Left ventricle myocardium inferior (tissue), 1 donor: ENCODE results near the gene CCBE1. TPM values are rescaled to one million over a fixed set of nuclear protein-coding genes. Genes with fewer than 3 reads are reported as not detected.

Experiments
- DNase-seq: peaks from one replicate; pipeline ENCODE4 v3.0.0-alpha.2; 2020
- H3K27ac ChIP-seq: fragments of 200-600 bp; replicated peaks from 2 replicates; pipeline ENCODE4 v1.8.0; 2021
- H3K27me3 ChIP-seq: fragments of 200-600 bp; 2 replicates; pipeline ENCODE4 v1.8.0; 2021; ENCODE audit warnings: low read depth
- H3K36me3 ChIP-seq: fragments of 200-600 bp; 2 replicates; pipeline ENCODE4 v1.8.0; 2021
- H3K4me1 ChIP-seq: fragments of 200-600 bp; 2 replicates; pipeline ENCODE4 v1.8.0; 2021
- H3K4me3 ChIP-seq: fragments of 200-600 bp; 2 replicates; pipeline ENCODE4 v1.8.0; 2021; ENCODE audit warnings: mild to moderate bottlenecking, moderate library complexity
- H3K9me3 ChIP-seq: fragments of 200-600 bp; replicated peaks from 2 replicates; pipeline ENCODE4 v1.8.0; 2021
- intact Hi-C: fragments of 100-400 bp; cut with micrococcal nuclease; formaldehyde crosslinking; loops from one replicate; pipeline ENCODE4 v1.11.0; 2022
- total RNA-seq: library from RNA; stranded (reverse); fragmentation: NEBNext Ultra II Directional; extraction: Animal tissue kit (Norgen Biotek cat#: 25700); gene quantifications from one replicate; pipeline ENCODE4 v1.2.1, GENCODE V29; 2021
- TF ChIP-seq, protein P1 (sequence below): fragments of 200-600 bp; IDR thresholded peaks from 2 replicates; pipeline ENCODE4 v1.8.0; 2021; ENCODE audit warnings: antibody characterized with exemption, mild to moderate bottlenecking, borderline replicate concordance
- donor health status: DM: no; HTN: yes; CAD: no; lungs with severe emphysema.

Gene CCBE1
- total RNA-seq, 1 donor from 2014 or later = 3.2 TPM

DNA sequence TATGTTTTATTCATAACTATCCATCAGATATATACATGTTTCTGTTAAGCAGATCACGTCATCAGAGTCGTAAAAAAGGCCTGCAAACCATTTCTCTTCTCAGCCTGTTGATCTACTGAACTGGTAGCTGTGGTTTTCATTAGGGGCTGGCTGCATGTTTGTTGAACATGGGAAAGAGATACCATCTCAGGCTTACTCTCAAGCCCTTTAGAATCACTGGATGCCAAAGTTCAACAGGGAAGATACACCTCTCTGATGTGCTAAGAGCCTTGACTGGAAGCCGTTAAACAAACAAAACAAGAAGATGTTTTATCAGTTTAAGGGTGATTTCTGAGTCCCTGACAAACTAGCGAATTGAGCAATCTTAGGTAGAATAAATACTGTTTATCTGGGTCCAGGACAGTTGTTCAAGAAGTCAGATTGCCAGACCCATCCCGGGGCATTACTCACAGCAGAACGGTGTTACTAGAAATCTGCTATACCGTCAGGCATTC is 243.7 kb downstream of the CCBE1 start:
- intact Hi-C loops = loop anchor here (10.0 kb wide), 1 partner anchor 241 kb away; the partner anchor contains the start of gene CCBE1
- H3K4me1 ChIP-seq = peaks cover 8% of the 10 kb centered on the region
- H3K27ac ChIP-seq = no peak overlapping the region
- H3K4me3 ChIP-seq = no peak overlapping the region
- H3K27me3 ChIP-seq = no peaks in the 10 kb centered on the region
- no peaks in the 10 kb centered on the region for H3K9me3 ChIP-seq
- DNase-seq = no peak
- no peaks in the 10 kb centered on the region for H3K36me3 ChIP-seq
- TF ChIP-seq, protein P1, sequence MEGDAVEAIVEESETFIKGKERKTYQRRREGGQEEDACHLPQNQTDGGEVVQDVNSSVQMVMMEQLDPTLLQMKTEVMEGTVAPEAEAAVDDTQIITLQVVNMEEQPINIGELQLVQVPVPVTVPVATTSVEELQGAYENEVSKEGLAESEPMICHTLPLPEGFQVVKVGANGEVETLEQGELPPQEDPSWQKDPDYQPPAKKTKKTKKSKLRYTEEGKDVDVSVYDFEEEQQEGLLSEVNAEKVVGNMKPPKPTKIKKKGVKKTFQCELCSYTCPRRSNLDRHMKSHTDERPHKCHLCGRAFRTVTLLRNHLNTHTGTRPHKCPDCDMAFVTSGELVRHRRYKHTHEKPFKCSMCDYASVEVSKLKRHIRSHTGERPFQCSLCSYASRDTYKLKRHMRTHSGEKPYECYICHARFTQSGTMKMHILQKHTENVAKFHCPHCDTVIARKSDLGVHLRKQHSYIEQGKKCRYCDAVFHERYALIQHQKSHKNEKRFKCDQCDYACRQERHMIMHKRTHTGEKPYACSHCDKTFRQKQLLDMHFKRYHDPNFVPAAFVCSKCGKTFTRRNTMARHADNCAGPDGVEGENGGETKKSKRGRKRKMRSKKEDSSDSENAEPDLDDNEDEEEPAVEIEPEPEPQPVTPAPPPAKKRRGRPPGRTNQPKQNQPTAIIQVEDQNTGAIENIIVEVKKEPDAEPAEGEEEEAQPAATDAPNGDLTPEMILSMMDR = no peak

DNA sequence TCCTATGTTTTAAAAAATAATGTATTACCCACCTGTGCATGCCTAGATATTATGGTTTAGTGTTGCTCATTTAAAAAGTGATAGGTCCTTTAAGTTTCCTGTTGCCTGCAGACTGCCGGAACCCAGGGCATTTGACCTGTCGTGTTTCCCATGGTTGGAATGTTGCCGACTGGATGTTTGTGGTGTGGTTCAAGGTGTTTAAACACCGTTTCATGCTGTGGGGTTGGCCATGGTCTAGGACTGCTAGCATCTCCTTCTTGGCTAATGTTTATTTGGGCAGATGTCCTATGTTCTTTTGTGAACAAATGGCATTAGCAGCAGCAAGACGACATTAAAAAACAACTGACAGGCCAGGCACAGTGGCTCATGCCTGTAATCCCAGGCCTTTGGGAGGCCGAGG is 245.3 kb downstream of the CCBE1 start:
- Histone ChIP-seq H3K36me3 (no peaks in the 10 kb centered on the region), H3K27me3 (no peaks in the 10 kb centered on the region), H3K4me1 (peaks cover 8% of the 10 kb centered on the region), H3K9me3 (no peaks in the 10 kb centered on the region), H3K4me3 (no peak overlapping the region), H3K27ac (no peak overlapping the region)
- intact Hi-C loops = loop anchor here (10.0 kb wide), 1 partner anchor 243 kb away; the partner anchor contains the start of gene CCBE1
- DNase-seq = no peak
- TF ChIP-seq, protein P1 = no peak

DNA sequence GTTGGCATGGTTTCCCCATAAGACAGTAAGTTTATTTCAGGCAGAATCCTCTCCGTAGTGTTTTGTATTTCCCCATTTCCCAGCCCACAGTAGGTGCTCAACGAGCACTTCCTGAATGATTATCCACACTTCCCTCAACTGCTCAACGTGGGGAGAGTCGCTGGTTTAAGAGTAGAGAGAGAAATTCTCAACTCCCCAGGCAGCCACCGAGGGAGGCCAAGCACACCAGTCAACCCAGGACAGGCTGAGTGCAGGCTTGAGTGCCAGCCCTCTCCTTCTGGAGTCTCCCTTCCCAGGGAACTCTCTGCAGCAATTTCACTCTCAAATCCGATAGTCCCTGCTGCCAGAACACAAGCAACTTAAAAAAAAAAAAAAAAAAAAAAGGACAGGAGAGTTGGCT is 246.2 kb downstream of the CCBE1 start:
- TF ChIP-seq, protein P1 = no peak
- Histone ChIP-seq H3K9me3 (no peaks in the 10 kb centered on the region), H3K36me3 (no peaks in the 10 kb centered on the region), H3K27me3 (no peaks in the 10 kb centered on the region), H3K4me1 (peaks cover 8% of the 10 kb centered on the region), H3K27ac (no peak overlapping the region), H3K4me3 (no peak overlapping the region)
- intact Hi-C loops = loop anchor here (10.0 kb wide), 1 partner anchor 244 kb away; the partner anchor contains the start of gene CCBE1
- no peak for DNase-seq

DNA sequence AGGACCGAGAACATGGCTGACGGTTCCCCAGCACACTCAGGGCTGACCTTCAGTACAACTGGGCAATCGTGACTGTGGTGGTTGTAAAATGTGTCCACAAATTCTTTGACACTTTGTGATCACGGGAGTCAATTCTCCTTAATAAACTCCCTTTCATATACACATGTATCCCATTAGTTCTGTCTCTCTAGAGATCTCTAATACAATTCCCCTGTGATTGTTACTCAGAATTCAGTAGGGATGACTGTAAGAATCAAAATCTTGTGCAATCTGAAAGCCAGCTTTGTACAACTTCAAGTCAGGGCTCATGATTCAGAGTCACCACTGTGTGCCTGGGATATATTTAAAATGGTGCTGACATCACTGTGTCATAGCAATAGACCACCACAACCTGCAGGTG is 248.7 kb downstream of the CCBE1 start:
- no peak overlapping the region for H3K4me3 ChIP-seq
- TF ChIP-seq, protein P1 = no peak
- no peaks in the 10 kb centered on the region for H3K27me3 ChIP-seq
- DNase-seq = no peak
- intact Hi-C loops = no loop called here
- no peaks in the 10 kb centered on the region for H3K36me3 ChIP-seq
- H3K4me1 ChIP-seq = no peaks in the 10 kb centered on the region
- no peak overlapping the region for H3K27ac ChIP-seq
- H3K9me3 ChIP-seq = no peaks in the 10 kb centered on the region

DNA sequence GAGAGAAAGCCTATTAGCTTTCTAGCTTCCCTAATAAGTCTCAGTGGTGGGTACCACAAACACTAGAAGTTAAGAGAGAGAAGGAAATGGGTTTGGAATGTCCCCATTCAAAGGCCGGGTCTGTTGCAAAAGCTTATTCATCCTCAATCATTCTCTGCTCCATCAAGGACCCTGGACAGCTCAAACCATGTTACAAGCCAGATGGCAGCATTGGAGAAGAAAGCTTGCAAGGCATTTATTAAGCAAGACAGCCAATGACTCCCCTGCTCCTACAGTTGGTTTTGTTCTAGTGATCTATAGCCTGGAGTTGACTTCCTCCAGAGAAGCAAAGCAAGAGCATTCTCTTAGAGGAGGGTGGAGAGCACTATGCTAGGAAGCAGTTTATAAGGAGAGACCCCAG is 251.2 kb downstream of the CCBE1 start:
- TF ChIP-seq, protein P1 = no peak
- Histone ChIP-seq H3K9me3 (peaks cover 9% of the 10 kb centered on the region), H3K27me3 (no peaks in the 10 kb centered on the region), H3K4me3 (no peak overlapping the region), H3K4me1 (no peaks in the 10 kb centered on the region), H3K36me3 (no peaks in the 10 kb centered on the region), H3K27ac (no peak overlapping the region)
- no peak for DNase-seq
- intact Hi-C loops = no loop called here
